Right lobe of liver (tissue), 6 donors: ENCODE measurements around the gene LMTK3. TPM values are rescaled to one million over a fixed set of nuclear protein-coding genes. Genes with fewer than 3 reads are reported as not detected.
A peak's percentile ranks its signal among the peaks of the same experiment; 100 is the strongest.

Source experiments
- ATAC-seq, 4 donors: fragments of 200-7000 bp; cut with Tn5 transposase; one replicate each; pipeline ENCODE4 v1.9.1; 2020; ENCODE audit warnings: mild to moderate bottlenecking in 4 of 4, moderate library complexity in 4 of 4
- DNase-seq, 3 donors: peaks; one replicate each; pipeline ENCODE4 v3.0.0-alpha.2; 2020
- H3K27ac ChIP-seq, 3 donors: fragments of 200-600 bp; one replicate each; pipeline ENCODE4 v1.8.0; 2022
- H3K27me3 ChIP-seq, 2 donors: fragments of 200-600 bp; one replicate each; pipeline ENCODE4 v1.8.0; 2022
- H3K36me3 ChIP-seq, 4 donors: fragments of 200-600 bp; sonication (generic) in 1 of 4; one replicate each; pipeline versions ENCODE4 v1.5.1 to v1.8.0; 2017 to 2022; ENCODE audit warnings: control low read depth in 1 of 4
- H3K4me1 ChIP-seq, 4 donors: fragments of 200-600 bp; sonication (generic) in 1 of 4; one replicate each; pipeline versions ENCODE4 v1.5.1 to v1.8.0; 2017 to 2022; ENCODE audit warnings: control low read depth in 1 of 4
- H3K4me3 ChIP-seq, 3 donors: fragments of 200-600 bp; one replicate each; pipeline ENCODE4 v1.8.0; 2022
- H3K9me3 ChIP-seq, 4 donors: fragments of 200-600 bp; sonication (generic) in 1 of 4; one replicate each; pipeline versions ENCODE4 v1.5.1 to v1.8.0; 2017 to 2022; ENCODE audit warnings: control low read depth in 1 of 4
- POLR2A ChIP-seq: fragments of 450-650 bp; IDR thresholded peaks from one replicate; pipeline ENCODE4 v1.6.1; 2017; ENCODE audit warnings: antibody characterized with exemption, mild to moderate bottlenecking
- WGBS: methylation state at CpG from one replicate; pipeline ENCODE4 v1.1.6; 2018; ENCODE audit warnings: low coverage, low lambda C conversion rate; ENCODE audit not compliant: insufficient coverage; ENCODE audit errors: missing lambda C conversion rate; 5-methylcytosine and 5-hydroxymethylcytosine counted together
- intact Hi-C, 2 donors: fragments of 100-400 bp; cut with DNase I; formaldehyde crosslinking; loops; one replicate each; pipeline versions ENCODE4 v1.11.2 to v1.14.1; 2022
- total RNA-seq, 6 experiments: library from RNA; depleted of rRNA in 2 of 6; stranded (reverse); fragments of >200 nt in 2 of 6; fragmentation: NEBNext Ultra II Directional in 3 of 6; extraction: Animal tissue kit (Norgen Biotek cat#: 25700) in 3 of 6; gene quantifications; one replicate each; pipeline versions ENCODE4 v1.1.0 to v1.2.4, GENCODE V29; 2016 to 2023
- TF ChIP-seq, protein P1 (sequence below), 4 donors: fragments of 200-600 bp in 3 of 4; fragments of 450-650 bp in 1 of 4; IDR thresholded peaks; one replicate each; pipeline versions ENCODE4 v1.5.1 to v1.8.0; 2016 to 2022; ENCODE audit warnings: antibody characterized with exemption in 4 of 4, mild to moderate bottlenecking in 2 of 4
- donor health status: DM: no; HTN: yes; CAD: no.
- donor health status: DM: no; HTN: no; CAD: no.
- donor health status: DM: no; HTN: no; CAD: no.
- donor health status: DM: no; HTN: yes; CAD: no.
- donor health status: DM: no; HTN: yes; CAD: no.

Gene LMTK3
- total RNA-seq, 6 experiments from 2014 or later: 0.09 to 0.31 (median 0.12) TPM; not detected in 1

DNA sequence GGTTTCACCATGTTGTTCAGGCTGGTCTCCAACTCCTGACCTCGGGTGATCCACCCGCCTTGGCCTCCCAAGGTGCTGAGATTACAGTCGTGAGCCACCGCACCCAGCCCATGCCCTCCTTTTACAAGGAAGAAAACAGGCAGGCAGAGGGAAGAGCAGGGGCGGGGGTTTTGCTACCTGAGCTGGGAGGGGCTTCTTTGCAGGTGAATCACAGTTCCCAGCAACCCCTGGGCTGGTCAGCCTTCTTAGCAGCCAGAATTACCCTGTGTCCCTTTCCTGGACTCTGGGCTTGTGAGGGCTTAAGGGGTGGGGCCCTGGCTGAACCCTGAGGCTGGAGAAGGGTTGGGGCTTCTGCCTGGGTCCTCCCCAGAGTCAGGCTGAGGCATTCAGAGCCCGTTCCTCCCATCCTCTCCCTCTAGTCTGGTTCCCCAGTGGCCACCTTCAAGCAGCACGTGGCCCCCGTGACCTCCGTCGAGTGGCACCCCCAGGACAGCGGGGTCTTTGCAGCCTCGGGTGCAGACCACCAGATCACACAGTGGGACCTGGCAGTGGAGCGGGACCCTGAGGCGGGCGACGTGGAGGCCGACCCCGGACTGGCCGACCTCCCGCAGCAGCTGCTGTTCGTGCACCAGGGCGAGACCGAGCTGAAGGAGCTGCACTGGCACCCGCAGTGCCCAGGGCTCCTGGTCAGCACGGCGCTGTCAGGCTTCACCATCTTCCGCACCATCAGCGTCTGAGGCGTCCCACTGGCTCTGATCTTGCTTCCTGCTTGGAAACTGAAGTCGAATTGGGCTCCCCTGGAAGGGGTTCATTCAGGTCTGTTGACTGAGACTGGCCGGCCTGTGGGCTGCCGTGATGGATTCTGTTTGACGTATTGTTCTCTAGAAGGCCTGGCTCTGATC lies 59.1 kb downstream of the LMTK3 start:
- H3K27ac ChIP-seq: no peak overlapping the region
- H3K9me3 ChIP-seq: no peaks in the 10 kb centered on the region
- H3K4me3 ChIP-seq: no peak overlapping the region
- 77% methylated on average over 7 of the region's 33 CpGs for WGBS
- H3K27me3 ChIP-seq: no peaks in the 10 kb centered on the region
- H3K36me3 ChIP-seq: peaks cover 0 to 55% (median 11%) of the 10 kb centered on the region in 4 donors
- DNase-seq: no peak
- intact Hi-C loops: no loop called here
- H3K4me1 ChIP-seq: peaks cover 0 to 10% (median 0%) of the 10 kb centered on the region in 4 donors
- TF ChIP-seq, protein P1, sequence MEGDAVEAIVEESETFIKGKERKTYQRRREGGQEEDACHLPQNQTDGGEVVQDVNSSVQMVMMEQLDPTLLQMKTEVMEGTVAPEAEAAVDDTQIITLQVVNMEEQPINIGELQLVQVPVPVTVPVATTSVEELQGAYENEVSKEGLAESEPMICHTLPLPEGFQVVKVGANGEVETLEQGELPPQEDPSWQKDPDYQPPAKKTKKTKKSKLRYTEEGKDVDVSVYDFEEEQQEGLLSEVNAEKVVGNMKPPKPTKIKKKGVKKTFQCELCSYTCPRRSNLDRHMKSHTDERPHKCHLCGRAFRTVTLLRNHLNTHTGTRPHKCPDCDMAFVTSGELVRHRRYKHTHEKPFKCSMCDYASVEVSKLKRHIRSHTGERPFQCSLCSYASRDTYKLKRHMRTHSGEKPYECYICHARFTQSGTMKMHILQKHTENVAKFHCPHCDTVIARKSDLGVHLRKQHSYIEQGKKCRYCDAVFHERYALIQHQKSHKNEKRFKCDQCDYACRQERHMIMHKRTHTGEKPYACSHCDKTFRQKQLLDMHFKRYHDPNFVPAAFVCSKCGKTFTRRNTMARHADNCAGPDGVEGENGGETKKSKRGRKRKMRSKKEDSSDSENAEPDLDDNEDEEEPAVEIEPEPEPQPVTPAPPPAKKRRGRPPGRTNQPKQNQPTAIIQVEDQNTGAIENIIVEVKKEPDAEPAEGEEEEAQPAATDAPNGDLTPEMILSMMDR (IDR thresholded peaks at IDR 0.05): no peak
- no peak for TF ChIP-seq POLR2A
- peak in 2 of 4 donors; percentile 7 to 12 for ATAC-seq

DNA sequence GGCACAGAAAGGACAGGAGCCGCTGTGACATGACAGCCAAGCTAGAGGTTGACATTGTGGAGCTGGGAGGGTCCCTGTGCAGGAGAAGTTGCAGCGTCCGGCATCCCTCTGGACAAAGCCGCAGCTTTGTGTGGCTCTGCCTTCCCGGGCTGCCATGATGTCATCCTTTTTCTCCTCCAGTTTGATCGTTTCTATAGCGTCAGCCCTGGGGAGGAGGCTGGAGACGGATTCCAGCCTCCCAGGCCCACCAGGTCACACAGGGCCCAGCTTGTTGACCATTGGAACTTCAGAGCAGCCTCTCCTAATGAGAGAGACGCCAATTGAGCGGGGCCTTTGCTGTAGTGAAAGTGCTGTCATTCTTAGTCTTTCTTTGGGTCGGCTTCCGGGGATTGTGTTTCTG lies 60.0 kb downstream of the LMTK3 start:
- H3K4me3 ChIP-seq: no peak overlapping the region
- 84% methylated on average over 5 of the region's 12 CpGs for WGBS
- no peak for DNase-seq
- H3K4me1 ChIP-seq: peaks cover 0 to 11% (median 2%) of the 10 kb centered on the region in 4 donors
- no peaks in the 10 kb centered on the region for H3K27me3 ChIP-seq
- intact Hi-C loops: no loop called here
- TF ChIP-seq POLR2A: no peak
- TF ChIP-seq, protein P1 (IDR thresholded peaks at IDR 0.05): no peak
- H3K9me3 ChIP-seq: no peaks in the 10 kb centered on the region
- H3K27ac ChIP-seq: no peak overlapping the region
- no peak for ATAC-seq
- peaks cover 0 to 56% (median 14%) of the 10 kb centered on the region in 4 donors for H3K36me3 ChIP-seq

DNA sequence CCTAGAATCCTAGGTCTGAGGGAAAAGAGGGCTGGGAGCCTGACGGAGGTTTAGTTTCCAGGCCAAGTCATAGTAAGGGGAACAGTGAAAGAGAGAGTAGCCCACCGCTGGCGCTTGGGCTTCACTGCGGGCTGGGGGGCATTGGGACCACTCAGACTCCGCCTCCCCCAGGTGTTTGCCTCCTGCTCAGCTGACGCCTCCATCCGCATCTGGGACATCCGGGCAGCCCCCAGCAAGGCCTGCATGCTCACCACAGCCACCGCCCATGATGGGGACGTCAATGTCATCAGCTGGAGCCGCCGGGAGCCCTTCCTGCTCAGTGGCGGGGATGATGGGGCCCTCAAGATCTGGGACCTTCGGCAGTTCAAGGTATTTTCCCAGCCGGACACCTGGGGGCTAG lies 60.8 kb downstream of the LMTK3 start:
- Histone ChIP-seq H3K36me3 (peaks cover 0 to 55% (median 14%) of the 10 kb centered on the region in 4 donors), H3K4me1 (peaks cover 0 to 14% (median 4%) of the 10 kb centered on the region in 4 donors), H3K4me3 (no peak overlapping the region), H3K27me3 (no peaks in the 10 kb centered on the region), H3K27ac (no peak overlapping the region), H3K9me3 (no peaks in the 10 kb centered on the region)
- no peak for TF ChIP-seq POLR2A
- TF ChIP-seq, protein P1 (IDR thresholded peaks at IDR 0.05): no peak
- peak in 1 of 3 donors; percentile 14 for DNase-seq
- no peak for ATAC-seq
- intact Hi-C loops: no loop called here
- WGBS: 100% methylated on average over 2 of the region's 15 CpGs

DNA sequence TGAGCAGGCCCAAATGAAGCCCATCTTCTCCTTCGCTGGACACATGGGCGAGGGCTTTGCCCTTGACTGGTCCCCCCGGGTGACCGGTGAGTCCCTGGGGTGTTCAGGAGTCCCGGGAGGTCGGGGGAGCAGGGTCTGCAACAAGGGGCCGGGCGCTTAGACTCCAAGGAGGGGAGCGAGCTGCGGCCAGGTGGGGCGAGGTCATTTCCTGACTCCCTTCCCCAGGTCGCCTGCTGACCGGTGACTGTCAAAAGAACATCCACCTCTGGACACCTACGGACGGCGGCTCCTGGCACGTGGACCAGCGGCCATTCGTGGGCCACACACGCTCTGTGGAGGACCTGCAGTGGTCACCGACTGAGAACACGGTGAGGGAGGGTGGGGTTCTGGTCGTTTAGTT lies 61.2 kb downstream of the LMTK3 start:
- 60% methylated on average over 1 of the region's 23 CpGs for WGBS
- Histone ChIP-seq H3K27ac (no peak overlapping the region), H3K4me1 (peaks cover 0 to 15% (median 4%) of the 10 kb centered on the region in 4 donors), H3K4me3 (no peak overlapping the region), H3K27me3 (no peaks in the 10 kb centered on the region), H3K36me3 (peaks cover 0 to 51% (median 14%) of the 10 kb centered on the region in 4 donors), H3K9me3 (no peaks in the 10 kb centered on the region)
- TF ChIP-seq, protein P1 (IDR thresholded peaks at IDR 0.05): no peak
- no peak for TF ChIP-seq POLR2A
- DNase-seq: no peak
- no peak for ATAC-seq
- intact Hi-C loops: no loop called here
